GM19328 (cell line): ENCODE measurements around the gene ROR1.

Experiments used
- ATAC-seq: cut with Tn5 transposase; IDR thresholded peaks from one replicate; pipeline ENCODE4 v1.9.1; 2021; ENCODE audit warnings: mild to moderate bottlenecking, moderate library complexity; ENCODE audit not compliant: unreplicated experiment

The ROR1 gene

DNA sequence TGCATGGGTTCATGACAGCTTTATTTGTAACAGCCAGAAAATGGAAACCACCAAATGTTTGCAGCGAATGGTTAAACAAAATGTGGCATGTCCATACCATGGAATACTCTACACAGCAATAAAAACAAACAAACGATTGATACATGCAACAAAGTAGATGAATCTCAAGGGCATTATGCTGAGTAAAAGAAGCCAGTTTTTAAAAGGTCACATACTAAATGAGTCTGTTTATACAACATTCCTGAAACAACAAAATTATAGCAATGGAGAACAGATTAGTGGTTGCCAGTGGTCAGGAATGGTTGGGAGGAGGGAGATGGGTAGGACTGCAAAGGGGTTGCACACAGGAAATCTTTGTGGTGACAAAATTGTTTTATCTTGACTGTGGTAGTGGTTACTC, 227.2 kb downstream of the ROR1 start:
- no peak for ATAC-seq

DNA sequence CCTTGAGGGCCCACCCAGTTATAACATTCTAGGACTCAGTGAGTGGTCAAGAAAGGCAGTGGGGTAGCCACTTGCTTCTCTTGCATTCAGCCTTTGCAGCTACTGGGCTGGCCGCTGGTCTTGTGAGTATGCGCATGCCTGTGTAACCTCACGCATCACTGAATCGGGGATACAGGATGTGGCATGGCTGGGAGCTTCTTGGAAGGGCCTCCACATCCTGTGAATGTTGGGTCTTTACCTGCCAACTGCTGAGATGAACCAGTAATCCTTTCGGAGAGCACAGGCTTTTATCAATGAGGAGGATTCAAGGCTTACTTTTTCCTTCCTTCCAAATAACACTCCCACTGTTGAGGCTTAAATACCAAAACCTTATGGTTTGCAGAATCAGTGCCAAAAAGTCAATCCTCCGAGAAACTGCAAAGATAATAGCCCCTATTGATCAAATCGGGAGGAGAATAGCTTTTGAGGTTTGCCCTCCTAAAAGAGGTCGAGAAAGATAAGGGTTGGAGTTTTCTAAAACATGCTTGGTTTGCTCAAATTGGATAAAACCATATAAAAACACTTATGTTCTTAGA, 230.7 kb downstream of the ROR1 start:
- no peak for ATAC-seq

DNA sequence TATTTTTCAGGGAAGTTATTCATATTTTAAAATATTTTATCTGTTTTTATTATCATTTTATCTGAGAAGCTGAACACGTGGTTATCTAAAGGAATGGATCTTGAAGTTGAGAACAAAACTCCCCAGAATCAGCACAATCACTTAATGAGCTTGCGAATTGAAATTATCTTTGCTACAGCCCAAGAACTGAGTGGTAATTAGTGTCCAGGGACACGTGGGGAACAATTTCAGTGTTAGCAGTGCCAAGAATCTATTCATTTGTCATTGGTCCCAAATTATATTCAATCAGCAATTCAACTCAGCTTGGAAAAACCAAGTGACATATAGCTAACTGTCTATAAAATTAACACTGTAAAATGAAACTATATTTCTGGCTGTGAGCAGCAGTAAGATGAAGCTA, 232.0 kb downstream of the ROR1 start:
- ATAC-seq: no peak

DNA sequence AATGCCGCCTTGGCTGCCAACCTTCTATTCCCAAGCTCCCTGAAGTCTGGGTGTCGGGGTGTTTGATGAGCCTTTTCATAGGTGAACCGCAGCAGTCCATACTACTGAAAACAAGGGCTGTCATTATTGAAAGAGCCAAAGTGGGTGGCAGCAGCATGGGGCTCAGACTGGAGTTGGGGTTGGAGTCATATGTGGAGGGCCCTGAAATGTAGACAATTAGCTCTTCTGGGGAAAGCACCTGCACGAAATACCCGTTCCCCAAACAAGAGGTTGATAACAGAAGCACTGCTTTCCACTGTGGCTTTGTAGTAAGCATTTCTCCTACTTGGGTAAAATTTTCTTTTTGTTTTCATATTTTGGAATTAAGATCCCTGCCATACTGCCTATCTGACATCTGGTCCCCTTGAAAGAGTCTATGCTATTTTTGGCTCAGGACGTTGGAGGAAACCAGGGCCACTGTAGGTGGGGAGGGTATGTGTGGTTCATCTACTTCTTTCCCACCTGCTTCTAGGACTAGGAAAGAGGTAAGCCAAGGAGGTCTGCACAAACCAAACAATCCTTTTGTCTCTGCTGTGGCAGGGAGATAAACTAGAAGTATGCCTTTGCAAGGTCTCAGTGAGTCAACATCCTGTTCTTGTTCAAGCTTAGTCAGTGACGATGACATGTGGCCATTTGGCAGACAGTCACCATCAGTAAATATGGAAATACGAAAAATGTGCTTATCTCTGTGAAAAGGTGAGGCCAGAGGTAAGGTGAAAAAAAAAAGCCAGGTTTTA, 232.6 kb downstream of the ROR1 start:
- no peak for ATAC-seq

DNA sequence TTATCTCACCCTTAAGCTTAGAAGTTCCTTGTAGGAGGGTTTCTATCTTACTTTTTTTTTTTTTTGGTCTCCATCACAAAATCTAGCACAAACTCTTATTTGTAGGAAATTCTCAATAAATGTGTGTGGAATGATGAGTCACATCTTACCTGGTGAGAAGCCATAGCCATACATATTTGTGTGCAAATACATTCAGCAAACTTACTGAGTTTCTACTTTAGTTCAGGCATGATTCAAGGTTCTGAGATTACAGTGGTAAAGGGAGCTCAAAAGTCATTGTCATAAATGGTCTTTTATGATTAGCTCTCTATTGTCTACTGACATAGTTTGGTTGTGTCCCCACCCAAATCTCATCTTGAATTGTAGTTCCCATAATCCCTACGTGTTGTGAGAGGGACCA, 236.5 kb downstream of the ROR1 start:
- no peak for ATAC-seq

DNA sequence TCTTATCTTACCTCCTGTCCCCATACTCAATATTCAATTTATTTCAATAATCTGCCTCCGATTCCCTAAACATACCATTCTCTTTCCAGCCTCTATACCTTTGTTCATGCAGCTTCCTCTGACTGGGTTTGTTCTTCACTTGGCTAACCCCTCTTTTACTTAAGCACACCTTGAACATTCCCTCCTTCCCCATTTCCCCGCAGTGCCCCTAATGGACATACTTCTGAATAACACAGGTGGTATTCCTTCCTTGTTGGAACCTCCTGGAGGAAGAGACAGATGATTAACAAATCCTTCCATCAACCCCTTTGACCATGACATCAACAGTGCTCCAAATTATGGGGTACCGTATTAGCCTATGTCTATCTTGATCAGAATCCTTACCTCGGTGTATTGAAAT, 239.6 kb downstream of the ROR1 start:
- no peak for ATAC-seq

DNA sequence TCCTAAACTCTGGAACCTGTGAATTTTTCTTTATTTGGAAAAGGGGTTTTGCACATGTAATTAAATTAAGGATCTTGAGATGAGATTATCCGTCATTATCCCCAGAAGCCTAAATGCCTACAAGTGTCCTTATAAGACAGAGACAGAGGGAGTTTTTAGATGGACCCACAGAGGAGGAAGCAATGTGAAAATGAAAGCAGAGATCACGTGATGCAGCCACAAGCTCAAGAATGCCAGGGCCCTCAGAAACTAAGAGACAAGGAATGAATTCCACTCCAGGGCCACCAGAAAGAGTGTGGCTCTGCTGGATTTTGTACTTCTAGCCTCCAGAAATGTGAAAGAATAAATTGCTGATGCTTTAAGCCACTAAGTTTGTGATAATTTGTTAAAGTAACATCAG, 246.0 kb downstream of the ROR1 start:
- ATAC-seq: no peak

DNA sequence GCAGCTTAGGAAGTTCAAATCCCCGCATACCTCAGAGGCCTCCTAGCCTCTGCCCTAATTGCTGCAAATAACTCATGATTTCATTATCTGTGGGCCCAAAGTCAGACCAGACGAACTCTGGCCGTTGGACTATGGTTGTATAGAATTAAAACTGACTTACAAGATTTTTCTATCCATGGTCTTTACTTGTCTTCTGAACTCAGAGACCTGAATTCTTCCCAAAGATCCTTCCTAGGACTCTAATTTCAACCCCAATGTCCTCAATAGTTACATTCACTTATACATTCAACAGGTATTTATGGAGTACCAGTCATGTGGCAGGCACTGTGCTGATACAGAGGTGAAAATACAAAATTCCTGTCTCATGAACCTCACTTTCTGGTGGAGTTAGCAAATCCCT, 247.2 kb downstream of the ROR1 start:
- no peak for ATAC-seq

DNA sequence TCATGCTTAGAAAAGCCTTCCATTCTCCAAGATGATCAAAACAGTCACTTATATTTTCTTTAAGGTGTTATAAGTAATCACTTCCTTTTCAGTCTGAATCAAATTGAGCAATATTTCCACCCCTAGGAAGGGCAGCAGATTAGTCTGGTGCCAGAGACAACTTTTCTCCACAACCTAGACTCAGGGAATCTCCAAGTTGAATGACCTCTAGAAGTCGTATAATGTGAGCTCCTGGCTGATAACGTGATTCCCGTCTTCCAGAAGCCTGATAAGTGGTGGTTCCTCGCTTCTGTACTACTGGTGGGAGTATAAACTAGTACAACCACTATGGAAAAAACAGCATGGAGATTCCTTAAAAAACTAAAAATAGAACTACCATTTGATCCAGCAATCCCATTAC, 251.2 kb downstream of the ROR1 start:
- no peak for ATAC-seq

DNA sequence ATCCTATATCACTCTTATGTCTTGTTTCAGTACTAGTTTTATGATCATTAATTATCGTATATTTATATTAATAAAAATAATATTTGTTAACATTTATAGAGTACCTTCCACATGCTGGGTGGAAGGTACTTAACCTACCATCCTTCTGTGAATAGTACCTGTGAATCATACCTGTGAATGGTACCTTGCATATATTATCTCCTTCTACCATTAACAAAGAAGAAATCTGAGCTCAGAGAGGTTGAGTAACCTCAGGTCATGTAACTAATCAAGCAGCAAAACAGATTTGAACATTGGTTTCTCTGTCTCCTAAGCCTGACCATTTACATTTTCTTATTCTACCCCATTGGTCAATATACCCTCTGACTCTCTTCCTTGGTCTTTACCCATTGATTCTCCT, 255.2 kb downstream of the ROR1 start:
- ATAC-seq: no peak

DNA sequence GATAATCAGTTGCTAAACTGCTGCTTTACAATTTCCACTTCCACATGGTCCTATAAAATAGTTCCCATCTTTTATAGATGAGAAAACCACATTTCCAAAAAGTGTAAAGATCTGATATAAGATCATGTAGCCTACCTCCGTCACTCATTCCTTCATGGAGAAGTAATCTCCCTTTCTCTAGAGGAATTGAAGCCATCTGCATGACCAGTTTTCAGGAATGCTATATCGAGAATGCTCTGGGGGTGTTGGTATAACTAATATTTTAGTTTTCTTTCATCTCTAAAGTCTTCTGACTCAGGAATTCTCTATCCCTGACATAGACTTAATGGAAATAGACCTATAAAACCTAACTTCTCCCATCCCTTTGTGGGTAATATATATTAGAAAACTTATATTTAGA, 256.6 kb downstream of the ROR1 start:
- ATAC-seq: no peak

DNA sequence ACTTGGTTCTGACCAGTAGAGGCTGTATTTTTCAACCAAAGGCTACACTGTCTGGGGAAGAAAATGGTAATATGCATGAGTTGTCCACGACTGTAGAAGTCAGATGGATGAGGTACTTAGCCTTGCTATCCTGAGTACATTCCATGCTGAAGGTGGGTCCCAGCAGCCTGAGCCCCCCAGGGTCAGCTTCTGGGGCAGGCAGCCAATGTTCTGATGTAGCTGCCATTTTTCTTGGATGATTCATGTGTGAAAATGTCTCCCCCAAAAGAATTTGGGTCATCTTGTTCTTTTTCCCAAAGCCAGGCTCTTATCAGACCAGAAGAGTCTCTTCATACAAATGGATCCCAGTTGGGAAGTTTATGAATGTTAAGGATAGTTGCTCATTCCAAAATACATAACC, 257.4 kb downstream of the ROR1 start:
- ATAC-seq: no peak

DNA sequence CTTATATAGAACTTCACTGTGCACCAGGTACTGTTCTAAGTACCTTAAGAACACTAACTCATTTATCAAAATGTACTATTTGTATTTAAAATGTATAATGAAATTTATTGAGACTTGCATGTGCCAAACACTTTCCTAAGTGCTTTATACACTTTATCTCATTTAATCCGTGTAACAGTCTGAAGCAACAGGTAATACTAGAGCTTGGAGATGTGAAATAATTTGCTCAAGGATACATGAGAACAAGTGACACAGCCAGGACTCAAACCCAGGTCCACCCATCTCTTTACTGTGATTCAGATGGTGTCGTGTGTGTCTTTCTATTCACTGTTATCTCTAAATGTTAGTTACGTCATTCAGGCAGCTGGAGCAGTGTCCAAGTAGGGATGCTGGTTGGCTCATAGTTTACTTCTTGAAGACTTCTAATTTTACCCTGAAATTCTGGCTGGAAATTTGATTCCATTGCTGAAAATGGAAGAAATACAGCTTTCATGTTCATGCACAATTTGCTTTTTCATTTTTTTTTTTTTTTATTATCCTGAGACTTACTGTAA, 259.9 kb downstream of the ROR1 start:
- ATAC-seq: no peak

DNA sequence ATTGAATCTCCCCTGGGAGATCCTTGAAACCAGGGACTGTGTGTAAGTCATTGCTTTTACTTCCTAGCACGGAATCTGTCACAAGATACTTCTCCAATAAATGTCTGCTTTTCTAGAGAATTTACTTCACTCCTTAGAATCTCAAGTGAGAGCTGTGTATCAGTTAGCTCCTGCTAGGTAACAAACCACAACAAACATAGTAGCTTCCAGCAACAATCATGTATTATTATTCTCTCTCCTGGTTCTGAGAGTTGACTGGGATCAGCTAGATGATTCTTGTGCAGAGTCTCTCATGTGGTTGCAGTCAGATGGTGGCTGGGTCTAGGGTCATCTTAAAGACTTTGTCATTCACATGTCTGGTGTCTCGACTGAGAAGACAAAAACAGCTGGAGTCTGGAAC, 262.7 kb downstream of the ROR1 start:
- no peak for ATAC-seq

DNA sequence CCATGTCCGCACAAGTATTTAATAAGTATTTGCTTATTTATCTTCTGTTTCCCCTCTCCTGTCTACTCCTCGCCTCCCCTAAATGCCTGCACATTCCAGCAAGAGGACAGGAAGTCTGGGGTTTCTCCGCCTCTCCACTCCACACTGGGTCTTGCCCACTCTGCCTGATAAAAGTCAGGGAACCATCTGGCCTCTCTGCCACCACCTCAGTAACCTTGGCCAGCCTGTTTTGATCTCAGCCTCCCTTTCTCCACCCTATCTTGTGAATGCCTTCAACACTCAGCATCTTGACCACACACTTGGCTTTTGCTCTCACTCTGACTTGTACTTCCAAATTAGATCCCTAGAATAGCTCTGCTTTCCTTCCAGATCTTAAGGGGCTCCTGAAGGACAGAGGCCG, 264.3 kb downstream of the ROR1 start:
- ATAC-seq: no peak

DNA sequence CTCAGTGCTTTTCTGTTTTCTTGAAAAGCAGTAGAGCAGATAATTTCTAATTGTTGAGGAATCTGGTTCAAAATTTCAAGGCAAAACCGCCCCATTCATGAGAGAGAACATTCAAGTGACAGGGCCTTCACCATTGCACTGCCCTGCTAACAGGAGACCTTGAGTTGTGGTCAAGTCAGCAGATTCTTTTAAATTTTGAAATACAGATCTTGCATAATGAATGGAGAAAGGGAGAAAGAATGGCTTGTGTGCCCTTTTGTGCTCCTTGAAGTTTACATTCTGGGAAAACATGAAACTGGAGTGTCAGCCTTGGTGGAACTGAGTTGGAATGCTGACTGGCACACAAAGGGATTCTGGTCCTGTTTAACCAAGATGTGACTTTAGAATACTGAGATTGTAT, 265.1 kb downstream of the ROR1 start:
- ATAC-seq: no peak

DNA sequence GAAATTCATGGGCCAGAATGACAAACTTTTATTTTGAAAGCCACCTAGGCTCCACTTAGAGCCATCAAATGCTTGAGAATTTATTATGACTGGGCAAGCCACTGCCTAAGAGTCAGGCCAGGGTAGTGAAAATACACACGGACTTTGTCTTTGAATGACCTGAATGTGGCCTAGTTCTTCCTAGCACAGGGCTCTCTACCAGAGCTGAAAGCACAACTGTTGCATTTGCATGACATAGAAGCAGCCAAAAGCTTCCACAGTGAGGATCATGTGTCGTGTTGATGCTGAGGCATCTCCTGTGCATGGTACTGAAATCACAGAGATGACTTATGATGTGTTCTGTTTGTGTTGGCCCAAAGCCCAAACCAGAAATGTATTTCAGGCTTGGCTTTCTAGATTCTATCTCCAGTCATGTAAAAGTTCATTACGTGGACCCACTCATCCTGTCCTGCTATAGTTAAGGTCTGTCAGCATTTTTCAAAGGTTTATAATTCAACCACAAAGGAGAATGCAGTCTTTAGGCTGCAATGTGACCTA, 265.6 kb downstream of the ROR1 start:
- ATAC-seq: no peak

DNA sequence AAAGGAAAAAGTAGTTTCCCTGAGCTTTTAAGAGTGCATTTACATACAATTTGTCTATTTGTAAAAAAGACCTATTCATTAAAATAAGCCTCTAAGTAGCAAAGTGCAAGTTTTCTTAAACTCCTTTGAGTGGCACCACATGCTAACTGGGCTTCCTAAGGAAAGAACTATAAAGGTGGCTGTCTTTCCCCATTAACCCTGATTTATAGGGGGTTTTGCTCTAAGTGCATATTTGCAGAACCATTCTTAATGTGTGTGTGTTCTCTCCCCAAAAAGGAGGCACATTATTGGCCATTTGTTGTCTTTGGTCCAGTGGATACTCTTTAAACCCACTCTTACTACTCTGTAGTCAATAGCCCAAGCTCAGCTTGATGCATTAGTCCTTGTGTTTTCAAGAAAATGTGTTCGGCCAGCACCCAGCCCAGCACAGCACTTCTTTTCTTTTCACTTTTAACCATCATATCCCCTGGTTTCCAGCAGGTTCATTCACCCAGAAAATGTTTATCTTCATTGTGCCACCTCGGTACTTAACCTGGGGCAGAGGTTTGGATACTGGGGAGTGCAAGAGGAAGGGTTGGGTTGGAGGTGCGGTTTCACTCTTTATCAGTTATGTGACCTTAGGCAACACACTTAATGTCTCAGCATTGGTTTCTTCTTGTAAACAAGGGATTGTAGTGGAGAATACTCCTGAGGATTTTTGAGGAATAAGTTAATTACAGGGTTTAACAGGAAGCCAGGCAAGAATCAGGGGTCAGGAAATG, 267.7 kb downstream of the ROR1 start:
- ATAC-seq: no peak

DNA sequence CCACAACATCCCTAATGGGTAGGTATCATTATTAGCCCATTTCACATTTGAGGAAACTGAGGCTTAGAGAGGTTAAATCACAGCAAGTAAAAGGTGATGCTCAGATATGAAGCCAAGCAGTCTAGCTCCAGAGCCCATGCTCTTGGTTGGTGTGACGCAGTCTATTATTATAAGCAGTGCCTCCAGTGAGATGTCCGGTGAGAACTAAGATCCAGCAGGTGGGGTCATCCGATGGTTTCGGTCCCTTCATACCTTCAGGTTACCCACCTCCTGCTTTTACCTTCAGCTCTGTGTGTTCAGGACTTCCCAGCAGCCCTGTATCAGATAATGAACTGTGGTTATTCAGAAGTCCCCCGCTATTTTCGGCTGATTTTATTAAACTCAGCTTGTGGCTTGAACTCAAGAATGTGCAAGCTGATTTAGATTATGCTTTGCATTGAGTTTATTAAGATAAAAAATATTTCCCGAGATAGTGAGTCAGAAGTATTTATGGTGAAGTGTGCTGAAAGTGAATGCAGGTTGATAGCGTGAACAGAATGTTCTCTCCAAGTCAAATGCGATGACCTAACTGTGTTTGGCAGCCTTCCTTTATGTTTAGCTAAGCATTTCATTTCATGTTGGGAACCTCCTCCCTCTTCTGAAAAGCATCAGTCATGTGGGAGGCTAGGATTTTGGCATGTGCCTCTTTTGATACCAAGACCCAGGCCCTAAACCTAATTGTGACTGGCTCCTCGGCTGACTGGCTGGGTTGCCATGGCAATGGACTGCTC, 268.7 kb downstream of the ROR1 start:
- no peak for ATAC-seq

DNA sequence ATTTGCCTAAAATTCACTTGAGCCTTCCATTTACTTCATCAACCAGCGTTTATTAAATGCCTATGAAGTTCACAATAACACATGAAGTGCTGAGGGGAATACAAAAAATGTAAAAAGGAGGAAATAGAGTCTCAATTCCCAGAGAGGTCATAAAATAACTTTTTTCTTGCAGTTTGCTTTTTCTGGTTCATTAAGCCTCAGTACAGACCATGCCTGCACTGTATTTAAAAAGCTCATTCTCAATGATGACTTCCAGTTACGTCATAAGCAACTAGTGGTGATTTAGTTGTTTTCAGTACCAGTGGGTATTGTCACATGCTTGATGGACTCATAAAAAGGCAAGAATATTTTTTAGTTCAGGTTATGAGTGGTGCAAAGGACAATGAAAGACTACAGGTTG, 269.5 kb downstream of the ROR1 start:
- no peak for ATAC-seq

DNA sequence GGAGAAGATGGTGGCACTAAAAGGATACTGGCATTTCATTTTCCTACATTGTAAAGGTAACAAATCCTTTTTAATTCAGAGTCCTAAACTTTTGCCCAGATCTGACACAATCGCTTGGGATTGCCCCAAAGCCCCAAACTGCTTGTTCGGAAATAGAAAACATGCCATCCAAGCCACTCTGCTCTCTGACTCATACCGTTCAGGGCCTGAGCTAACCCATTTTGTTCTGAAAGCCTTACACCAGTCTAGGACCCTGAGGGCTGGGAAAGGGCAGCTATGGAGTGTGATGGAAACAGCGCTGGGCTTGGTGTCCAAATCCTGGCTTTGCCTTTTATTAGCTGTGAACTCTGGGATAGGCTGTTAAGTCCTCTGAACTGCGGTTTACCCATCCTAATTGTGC, 270.2 kb downstream of the ROR1 start:
- ATAC-seq: no peak
